Limb (tissue), 2 donors: ENCODE measurements around the gene TMEM209.

Experiments used
- DNase-seq, 2 donors: peaks; one replicate each; pipeline ENCODE4 v3.0.0-alpha.2; 2016; ENCODE audit errors: extremely low spot score in 2 of 2

The TMEM209 gene

DNA sequence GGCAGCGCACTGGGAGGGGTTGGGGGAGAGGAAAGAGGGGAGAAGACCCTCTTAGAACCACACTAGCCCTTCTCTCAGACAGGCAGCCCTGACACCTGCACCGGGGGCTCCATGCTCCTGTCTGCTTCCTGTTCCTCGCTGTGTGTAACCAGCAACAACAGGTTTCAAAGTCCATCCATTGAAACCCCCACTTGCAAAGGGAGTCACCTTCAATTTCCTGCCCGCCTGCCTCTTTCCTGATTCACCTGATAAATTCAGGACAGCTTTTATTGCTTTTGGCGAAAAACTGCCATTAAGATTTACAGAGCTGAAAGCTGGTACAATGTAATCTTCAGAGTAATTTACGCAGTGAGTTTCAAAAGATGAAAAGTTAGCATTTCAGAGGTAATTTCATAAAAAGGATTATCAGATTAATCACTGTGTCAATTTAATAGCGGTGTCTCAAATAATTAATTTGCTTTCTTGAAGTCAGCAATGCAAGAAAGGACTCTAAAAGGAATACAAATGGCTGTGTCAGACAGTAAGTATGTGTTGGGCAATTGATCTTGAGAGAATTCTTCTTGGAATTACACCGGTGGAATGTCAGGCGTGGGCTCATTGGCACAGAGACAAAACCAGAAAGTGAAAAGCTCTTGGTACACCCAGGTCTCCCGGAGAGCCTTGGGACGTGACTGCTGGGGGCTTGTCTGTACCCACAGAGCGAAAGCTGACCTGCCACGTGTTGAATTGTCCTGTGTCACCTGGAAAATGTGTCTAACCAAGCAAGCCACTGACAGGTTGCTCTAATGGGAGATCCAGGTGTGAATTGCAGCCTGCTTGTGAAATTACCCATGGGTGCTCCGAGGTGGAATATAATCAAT lies 60.7 kb downstream of the TMEM209 start:
- DNase-seq, result no peak

DNA sequence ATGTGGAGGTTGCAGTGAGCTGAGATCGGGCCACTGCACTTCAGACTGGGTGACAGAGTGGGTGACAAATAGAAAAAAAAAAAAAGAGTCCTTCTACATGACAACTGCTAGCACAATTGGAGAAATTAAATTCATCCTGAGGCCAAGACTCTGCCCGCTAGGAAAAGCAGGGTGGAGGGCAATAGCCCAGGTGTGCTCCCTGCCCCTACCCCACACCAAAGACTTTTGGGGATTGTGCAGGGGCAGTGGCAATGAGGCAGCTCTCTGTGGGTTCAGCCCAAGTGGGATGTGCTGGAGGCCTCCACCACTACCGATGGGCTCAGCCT lies 61.3 kb downstream of the TMEM209 start:
- DNase-seq, result no peak

DNA sequence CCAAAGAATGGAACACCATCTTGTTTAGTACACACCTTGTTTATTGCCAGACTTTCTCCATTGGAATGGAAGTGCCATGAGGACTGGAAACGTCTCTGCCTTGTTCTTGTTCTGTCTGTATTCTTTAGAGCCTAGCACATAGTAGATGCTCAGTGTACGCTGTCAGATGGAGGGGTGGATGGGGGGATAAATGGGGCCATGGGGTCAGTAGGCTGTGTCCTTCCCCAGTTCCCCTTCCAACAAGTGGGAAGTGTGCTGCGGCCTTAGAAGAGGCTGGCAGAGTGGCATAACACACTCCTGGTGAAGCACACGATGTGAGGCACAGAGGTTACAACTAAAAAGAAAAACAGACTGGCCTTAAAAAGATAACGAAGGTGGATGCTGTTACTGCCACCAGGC lies 61.9 kb downstream of the TMEM209 start:
- DNase-seq, result no peak

DNA sequence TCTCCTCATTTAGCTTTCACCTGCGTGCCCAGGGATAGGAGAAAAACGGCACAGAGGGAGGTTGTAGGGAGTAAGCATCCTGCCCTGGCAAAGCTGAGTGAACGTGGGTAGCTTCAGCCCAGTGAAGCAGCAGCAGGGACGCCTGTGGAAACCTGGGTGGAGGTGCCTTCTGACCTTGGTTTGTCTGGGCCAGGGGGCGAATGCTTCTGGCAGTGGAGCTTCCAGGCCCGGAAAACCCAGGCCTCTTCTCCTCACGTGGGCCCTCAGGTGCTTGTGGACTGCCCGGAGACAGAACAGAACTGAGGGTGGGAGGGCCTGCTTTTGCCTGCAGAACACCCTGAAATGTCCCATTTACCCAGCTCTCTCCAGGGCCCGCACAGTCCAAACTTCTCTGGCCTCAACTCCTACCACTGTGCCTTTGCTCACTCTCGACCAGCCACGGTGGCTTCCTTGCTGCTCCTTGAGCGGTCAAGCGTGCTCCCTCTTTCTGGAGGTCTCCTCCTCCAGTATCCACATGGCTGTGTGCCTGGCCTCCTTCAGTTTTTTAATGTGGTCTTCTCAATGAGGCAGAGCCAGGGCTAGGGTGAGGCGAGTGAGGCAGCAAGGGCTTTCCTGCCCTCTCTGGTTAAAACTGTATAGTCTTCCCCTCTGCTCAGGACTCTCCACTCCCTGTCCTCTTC lies 62.4 kb downstream of the TMEM209 start:
- DNase-seq, result no peak

DNA sequence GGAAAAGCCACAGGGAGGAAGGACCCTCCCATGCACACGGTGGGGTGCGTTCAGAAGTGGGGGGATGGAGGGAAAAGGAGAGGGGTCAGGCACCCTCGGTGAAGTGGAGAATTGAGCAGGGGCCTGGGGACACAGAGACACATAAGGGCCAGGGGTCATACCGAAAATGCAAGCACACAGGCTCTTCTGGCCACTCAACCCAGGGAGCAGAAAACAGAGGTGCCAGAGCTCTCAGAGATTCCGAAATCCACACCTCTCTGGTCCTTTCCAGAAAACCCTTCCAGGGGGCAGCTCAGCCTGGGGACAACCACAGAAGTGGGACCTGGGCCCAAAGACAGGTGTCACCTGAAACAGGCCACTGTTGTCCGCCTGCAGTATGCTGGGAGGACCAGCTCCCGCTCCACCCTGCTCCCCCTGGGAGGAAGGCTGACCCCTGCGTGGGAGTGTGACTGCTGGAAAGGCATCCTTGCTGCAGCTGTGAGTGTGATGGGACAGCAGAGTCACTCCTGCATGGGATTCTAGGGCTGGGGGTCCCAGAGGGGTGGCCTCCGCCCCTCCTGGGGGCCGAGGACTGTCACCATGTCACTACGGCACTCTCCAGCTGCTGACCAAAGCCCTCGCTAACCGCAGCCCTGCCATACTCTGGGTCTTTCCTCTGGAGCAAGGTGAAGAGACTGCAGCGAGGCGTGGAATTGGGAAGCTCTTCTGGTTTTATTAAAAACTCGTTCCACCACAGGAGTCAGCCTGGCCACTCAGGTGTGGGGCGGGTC lies 63.1 kb downstream of the TMEM209 start:
- DNase-seq, result no peak

DNA sequence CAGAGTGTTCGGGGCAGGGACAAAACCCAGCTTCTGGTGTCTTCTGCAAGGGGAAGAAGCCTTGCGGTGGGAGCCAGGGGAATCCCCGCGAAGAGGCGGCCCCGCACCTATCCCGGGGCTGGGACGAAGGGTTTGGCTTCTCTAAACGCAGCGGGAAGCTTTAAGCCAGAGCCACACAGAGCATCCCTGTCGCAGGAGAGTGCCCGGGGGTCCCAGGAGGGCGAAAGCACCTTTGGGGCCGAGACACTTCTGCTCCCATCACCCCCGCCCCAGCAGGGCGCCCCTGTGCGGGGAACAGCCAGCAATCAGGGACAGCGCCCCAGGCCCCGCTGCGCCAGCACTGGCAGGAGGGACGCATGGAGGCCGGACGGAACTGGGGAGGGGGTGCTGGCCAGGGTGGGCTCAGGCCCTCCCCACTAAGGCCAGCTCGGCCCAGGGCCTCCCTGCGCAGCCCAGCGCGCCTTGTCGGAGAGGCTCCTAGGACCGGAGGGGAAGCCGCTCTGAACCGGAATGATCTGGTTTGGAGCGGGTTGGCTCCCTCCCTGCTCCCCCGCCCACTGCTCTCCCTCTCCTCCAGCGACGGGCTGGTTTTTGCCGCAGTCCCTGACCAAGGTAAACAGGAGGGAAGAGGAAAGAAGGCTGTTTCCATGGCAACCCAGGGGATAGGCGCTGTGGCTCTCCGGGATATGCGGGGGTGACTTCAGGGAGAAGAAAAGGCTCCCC lies 63.9 kb downstream of the TMEM209 start:
- peak; percentile 92 to 93 for DNase-seq

DNA sequence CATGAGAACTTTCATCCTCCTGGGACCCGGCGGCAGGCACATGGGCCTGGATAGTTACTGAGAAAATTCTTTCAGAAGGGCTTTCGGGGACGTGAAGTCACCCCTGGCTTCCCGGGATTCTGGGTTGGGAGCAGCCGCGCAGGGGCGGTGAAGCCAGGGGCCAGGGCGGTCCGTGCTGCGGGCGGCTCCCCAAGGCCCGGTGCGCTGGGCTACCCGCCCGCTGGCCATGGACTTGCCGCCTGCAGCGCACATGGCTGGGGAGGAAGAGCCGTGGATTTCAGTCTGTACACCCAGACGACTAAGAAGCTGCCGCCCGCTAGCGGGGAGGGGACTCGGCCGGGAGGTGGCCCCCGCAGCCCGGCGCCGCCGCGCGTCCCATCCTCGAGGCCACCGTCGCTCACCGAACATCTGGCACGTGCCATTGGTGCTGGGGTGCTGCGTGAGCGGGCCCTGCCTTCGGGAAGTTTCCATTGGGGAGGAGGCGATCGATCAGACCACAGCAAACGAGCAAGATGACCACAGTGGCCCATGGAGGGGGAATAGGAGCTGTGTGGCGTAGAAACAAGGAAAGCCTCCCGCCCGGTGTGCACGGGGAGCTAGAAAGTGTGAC lies 64.5 kb downstream of the TMEM209 start:
- no peak for DNase-seq

DNA sequence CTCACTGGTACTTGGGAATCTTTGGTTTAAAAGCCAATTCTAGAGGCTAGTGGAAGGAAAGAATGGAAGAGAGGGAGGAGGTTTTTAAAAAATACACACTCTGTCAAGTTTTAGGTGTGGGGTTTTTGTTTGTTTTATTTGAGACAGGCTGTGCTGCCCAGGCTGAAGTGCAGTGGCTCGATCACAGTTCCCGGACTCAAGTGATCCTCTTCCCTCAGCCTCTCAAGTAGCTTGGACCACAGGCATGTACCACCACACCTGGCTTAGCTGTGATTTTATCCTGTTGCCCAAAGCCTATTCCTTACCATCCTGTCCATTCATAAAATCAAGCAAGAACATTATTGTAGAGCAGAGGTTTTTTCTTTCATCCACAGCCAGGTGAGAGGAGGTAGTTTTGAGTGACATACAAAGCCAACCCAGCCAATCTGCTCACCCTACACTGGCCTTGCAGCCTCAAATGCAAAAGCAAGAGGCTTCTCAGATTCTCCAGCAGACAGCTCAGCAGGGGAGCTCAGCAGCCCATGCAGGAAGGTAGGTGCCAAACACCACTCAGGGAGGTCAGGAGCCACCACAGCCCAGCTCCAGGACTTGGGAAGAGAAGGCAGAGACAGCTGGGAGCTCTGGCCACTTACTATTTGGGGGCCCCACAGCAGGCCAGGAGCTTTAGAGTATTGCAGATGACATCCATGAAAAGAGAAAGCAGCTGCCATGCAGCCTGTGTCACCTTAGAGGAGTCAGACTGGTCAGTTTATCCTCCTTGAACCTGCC lies 65.8 kb downstream of the TMEM209 start:
- no peak for DNase-seq

DNA sequence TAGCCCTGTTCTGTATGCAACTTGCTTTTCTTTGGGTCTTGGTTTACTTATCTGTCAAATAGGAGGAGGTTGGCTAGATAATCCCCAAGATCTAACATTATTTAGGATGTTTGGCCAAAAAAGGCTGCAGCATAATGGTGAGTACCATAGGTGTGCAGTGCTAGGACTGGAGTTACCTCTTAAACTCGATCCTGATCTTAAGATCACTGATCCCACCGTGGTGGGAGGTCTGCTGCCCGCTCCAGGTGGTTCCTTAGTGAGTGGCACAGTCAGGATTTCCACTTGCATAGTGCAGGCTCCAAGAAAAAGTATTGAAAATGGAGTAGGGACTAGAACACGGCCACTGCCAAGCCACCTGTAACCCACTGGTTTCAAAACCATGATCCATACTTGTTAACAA lies 68.0 kb downstream of the TMEM209 start:
- no peak for DNase-seq

DNA sequence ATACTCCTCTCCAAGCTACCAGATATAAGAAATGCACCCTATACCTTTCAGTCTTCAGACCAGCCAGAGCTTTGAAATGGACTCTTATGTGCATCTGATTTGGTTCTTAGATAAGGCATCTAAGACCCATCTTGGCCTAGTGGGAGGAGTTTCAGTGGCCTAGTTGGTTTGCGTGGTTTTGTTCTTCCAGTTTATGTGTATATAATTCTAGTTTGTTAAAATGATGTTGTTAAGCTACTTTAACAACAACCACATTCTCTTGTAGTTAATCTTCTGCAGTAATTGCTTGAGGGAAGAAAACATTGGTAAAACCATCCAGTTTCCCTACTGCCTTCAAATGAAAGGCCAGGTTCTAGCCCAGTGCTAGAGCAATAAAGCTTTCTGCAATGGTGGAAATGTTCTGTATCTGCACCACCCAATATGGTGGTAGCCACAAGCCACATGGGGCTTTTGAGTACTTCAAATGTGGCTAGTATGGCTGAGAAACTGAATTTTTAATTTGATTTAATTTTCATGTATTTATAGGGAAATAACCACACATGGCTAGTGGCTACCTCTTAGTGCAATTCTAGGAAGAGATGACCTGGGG lies 68.5 kb downstream of the TMEM209 start:
- DNase-seq, result no peak

DNA sequence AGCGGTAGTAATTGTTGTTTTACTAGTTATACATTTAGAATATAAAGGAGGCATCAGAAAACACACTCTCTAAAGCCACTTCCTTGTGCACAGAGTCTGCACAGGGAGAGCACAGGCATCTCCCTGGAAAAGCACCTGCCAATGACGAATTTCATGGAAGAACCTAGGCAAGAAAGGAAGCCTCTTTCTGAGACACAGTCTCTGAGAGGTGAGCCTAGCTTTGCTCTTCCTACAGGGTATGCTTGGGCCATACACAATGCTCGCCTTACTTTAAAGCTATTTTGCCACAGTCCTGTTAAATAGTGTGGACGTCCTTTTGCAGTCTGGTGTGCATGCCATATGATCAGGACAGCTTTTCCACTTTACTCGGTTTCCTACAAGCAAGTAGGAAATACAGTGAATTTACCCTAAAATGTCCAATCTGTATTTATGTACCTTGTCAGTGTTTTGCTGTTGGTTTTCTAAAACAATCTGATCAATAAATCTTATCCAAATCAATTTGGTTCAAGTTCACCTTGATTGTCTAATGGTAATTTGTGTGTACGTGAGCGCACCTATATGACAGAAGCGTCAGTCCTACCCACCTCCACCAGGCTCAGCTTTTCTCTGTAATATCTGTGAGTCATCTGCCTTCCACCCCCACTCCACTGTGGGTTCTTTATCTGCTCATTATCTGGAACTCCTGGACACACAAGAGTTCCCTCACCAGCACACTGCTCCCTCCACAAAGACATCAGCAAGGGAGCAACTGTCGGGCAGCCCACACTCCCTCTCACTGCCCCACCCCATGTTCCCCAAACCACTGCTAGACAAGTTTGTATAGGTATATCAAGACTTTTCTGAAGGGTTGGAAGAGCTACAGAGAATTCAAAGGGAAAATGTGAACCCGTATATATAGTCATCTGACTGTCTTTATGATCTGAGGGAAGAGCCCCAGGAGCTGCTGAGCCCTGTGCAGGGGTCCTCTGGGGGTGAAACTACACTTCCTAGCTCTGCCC lies 69.7 kb downstream of the TMEM209 start:
- no peak for DNase-seq

DNA sequence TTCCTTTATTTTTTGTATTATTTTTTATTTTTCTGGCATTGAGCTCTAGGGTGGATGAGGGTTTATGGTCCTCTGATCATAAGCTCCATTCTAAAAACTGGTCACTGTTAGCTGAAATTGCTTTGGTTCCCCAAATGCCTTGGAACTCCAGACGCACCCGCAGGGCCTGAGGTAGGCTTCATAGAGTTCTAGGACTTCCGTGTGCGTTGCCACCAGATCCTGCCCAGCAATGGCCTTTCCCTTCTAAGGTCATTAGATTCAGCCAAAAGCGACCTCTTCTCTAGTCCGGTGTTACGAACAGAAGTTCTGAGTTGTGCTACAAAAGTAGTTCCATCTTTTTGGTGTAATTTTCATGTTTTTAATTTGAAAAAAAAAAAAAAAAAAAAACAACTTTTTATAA lies 70.5 kb downstream of the TMEM209 start:
- DNase-seq, result no peak

DNA sequence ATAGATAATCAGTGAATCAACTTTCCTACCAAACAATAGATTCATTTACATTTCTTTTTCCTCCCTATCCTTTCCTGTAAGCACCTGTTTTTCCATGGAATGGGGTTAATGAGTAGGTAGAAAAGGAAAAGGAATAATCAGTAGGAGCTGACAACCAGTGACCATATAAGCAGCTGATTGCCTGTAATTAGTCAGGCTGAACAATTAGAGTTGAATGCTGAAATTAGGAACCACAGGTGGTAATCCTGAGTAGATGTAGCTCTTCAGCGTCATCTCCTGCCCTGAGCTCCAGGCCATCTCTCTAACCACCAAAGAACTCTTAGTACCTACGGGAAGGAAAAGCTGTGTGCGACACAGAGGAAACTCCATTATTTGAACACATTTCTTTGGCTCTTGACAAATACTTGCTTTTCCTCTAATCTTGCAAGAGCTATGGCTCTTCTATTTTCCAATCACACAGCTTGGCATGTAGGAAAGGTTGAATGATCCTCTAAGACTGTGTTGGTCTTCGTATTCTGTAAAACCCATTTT lies 71.0 kb downstream of the TMEM209 start:
- DNase-seq, result no peak

DNA sequence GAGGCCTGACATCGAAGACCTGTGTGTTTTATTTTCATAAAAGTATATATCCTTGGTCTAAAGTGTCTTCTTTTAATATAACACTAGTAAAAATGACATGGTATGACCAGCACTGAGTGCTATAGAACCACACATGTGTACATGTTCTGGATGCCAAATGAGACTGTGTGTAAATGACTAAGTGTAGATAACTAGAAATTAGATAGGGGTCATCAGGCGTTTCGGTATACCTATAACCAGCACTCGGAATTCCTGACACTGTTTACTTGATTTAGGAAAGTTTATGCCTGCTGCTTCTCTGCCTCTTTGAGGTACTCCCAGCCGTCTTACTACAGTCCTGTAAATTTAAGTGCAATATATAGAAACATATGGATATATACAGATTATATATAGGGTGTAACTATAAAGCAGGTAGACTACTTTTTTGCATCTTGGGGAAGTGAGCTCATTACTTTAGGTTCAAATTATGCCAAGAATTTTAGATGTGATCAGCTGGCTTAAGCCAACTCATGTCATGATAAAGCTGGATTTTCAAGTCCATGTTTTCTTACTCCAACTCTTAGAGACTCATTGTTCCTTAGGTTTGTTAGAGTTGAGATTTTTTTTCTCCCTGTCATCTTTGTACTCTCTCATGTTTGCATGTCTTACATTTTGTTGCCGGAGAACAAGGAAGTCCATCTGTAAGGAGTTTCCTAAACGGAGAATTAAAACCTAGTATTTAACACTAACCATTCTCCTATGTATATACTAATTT lies 72.0 kb downstream of the TMEM209 start:
- no peak for DNase-seq

DNA sequence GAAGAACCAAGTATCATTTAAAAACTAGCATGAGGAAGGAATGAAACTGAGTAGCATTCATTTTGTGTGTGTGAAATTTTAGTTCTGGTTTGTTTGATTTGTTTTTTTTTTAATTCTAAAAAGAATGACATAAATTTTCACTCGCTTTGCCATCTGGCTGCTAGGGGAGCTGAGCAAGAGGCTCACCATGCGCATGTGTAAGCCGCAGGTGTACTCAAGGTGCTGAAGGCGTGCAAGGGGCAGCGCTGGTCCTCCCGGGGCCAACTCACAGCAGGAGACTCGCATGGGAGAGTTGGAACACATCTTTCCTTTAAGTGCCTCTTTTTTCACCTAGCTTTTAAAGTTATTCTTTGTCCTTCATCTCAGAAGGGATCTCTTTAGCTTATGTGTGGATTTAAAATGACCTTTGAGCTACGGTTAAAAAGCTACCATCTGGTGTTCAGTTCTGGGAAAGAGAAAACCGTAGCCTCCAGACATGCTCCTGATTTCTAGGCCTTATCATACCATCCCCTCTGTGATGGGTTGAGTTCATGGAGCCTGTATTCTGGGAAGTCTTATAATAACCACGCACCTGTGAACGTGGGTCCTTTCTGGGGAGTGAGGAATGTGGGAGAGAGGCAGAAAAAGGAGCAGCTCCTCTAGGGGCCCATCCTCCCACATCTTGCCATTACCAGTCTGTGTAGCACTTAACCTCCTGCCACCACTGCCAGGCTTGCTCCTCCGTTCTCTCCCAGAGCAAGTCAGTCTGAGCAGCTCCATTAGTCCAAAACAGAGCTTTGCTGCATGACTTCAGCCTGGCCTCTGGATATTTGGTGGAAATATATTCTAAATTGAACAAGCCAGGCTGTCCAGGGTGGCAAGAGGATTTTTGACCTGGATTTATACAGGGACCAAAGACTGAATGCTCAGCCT lies 73.0 kb downstream of the TMEM209 start:
- no peak for DNase-seq

DNA sequence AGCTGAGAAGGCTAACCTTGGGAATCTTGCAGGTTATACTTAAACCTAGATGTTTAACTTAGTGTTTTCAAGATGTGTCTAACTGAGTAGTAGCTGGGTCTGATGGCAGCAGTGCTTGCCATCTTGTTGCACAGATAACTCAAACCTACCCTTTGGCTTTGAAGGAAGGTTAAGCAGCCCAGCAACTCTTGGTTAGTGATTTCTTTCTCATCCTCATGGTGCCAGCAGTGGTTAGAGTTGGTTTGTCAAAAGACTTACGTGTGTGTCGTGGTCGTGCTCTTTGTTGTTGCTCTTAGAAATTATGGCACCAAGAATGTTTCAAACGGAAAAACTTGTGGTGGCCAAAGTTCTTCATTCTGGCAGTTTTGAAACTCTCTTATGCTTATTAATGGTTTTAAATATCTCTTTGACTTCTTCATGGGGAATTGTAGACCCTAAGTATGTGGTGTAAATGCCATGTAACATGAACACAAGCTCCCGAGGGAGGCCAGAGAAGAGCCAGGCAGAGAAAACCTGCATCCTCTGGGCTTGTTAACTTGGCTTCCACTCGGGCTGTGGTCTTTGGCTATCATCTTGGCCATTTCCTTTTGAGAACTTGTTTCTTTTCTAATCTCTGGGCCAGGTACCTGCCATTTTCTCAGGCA lies 73.9 kb downstream of the TMEM209 start:
- DNase-seq, result no peak
